ENCODE measurements around the gene KANSL1L.
A peak's percentile ranks its signal among the peaks of the same experiment; 100 is the strongest.

KANSL1L gene, protein sequence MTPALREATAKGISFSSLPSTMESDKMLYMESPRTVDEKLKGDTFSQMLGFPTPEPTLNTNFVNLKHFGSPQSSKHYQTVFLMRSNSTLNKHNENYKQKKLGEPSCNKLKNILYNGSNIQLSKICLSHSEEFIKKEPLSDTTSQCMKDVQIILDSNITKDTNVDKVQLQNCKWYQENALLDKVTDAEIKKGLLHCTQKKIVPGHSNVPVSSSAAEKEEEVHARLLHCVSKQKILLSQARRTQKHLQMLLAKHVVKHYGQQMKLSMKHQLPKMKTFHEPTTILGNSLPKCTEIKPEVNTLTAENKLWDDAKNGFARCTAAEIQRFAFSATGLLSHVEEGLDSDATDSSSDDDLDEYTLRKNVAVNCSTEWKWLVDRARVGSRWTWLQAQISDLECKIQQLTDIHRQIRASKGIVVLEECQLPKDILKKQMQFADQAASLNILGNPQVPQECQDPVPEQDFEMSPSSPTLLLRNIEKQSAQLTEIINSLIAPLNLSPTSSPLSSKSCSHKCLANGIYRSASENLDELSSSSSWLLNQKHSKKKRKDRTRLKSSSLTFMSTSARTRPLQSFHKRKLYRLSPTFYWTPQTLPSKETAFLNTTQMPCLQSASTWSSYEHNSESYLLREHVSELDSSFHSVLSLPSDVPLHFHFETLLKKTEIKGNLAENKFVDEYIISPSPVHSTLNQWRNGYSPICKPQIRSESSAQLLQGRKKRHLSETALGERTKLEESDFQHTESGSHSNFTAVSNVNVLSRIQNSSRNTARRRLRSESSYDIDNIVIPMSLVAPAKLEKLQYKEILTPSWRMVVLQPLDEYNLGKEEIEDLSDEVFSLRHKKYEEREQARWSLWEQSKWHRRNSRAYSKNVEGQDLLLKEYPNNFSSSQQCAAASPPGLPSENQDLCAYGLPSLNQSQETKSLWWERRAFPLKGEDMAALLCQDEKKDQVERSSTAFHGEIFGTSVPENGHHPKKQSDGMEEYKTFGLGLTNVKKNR

DNA sequence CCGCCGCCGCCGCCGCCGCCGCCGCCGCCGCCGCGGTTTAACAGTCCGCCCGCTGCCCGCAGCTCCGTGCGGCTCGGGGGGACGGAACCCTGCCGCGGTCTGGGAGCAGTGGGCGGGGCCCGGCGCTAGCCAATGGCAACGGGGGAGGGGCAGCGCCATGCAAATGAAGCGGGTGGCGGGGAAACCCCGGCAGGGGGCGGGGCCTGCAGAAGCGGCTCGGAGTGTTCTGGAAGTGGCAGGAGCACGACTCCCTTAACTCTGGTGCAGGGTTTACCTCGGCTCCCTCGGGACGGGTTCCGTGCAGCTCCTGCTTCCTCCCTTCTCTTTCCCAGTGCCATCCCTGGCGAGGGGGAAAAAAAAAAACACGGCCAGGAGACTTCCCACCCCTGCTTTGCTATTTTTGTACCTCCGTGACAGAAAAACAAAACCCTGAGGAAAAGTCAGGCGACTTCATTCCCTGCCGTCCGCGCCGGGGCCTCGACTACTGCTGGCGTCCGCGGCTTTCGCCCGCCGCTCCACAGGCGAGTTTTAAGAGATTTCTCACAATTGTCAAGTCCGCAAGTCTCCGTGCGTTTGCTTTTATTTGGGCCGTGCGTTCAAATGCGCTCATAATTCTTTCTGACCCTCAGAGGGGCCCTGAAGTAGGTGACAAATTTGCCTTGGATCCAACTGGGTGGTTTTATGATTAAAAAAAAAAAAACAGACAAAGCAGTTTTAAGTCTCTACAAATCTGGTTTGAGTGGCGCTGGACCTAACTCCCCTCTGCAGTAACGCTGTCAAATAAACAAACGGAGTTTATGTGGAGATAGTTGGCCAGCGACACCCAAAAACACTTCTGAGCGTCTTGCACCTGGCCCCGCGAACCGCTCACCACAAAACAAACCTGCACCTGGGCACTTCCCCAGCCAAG is at the start of gene KANSL1L:
KANSL1L (minus strand) TSS at position 101 of the 910 bp plus-strand sequence. CDS start 16,827 bp downstream, outside the sequence.
- Histone ChIP-seq H3K27me3 (replicated peaks; ENCODE audit: insufficient read depth, low read length) (no peaks in the 10 kb centered on the region), H3K4me1 (ENCODE audit: low read length) (peaks cover 18% of the 10 kb centered on the region), H3K4me2 (ENCODE audit: low read depth, low read length) (peak within 1 kb of the TSS; percentile 76), H4K20me1 (ENCODE audit: insufficient read depth, low read length) (no peaks in the 10 kb centered on the region), H3K27ac (ENCODE audit: low read length) (peak within 1 kb of the TSS; percentile 97), H3K79me2 (ENCODE audit: low read length) (peaks cover 36% of the 10 kb centered on the region), H3K9ac (ENCODE audit: low read length) (peak within 1 kb of the TSS; percentile 96), H3K9me3 (replicated peaks; ENCODE audit: insufficient read depth, low read length) (no peaks in the 10 kb centered on the region), H3K9me2 (replicated peaks; ENCODE audit: insufficient read depth, low read length) (no peaks in the 10 kb centered on the region), H3K4me3 (ENCODE audit: low read length) (peak within 1 kb of the TSS; percentile 79), H3F3A (ENCODE audit: insufficient read depth, low read length) (peaks cover 31% of the 10 kb centered on the region), H3K36me3 (replicated peaks; ENCODE audit: insufficient read depth, low read length) (no peaks in the 10 kb centered on the region), H2AFZ (ENCODE audit: low read length) (peak within 1 kb of the TSS; percentile 73)
- TF ChIP-seq EZH2phosphoT487 (IDR thresholded peaks at IDR 0.05; ENCODE audit: low read length), result no peak
- TF ChIP-seq EZH2 (optimal IDR thresholded peaks at IDR 0.05; ENCODE audit: low read depth, low read length), result no peak
- TF ChIP-seq, protein P1, sequence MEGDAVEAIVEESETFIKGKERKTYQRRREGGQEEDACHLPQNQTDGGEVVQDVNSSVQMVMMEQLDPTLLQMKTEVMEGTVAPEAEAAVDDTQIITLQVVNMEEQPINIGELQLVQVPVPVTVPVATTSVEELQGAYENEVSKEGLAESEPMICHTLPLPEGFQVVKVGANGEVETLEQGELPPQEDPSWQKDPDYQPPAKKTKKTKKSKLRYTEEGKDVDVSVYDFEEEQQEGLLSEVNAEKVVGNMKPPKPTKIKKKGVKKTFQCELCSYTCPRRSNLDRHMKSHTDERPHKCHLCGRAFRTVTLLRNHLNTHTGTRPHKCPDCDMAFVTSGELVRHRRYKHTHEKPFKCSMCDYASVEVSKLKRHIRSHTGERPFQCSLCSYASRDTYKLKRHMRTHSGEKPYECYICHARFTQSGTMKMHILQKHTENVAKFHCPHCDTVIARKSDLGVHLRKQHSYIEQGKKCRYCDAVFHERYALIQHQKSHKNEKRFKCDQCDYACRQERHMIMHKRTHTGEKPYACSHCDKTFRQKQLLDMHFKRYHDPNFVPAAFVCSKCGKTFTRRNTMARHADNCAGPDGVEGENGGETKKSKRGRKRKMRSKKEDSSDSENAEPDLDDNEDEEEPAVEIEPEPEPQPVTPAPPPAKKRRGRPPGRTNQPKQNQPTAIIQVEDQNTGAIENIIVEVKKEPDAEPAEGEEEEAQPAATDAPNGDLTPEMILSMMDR (IDR thresholded peaks at IDR 0.05; ENCODE audit: low read length), result no peak
- peak; percentile 96 for DNase-seq

DNA sequence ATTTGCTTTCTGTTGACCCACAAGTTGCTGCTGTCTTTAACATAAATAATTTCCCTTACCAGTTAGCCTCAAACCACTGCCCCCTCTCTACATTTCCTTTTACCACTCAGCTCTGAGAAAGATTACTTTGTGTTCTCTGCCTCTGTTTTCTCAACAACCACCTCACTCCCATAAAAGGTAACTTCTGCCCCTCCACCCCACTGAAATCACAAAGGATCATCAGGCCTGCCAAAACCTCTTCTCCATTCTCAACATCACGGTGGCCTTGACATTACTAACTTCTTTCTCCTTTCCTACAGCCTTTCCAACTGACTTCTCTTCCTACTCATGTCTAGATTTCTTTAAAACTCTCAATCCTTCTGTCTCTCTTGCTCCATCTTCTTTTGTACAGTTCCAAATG is 43.9 kb upstream of the KANSL1L start:
- Histone ChIP-seq H3F3A (ENCODE audit: insufficient read depth, low read length) (no peaks in the 10 kb centered on the region), H3K27me3 (replicated peaks; ENCODE audit: insufficient read depth, low read length) (no peaks in the 10 kb centered on the region), H3K4me3 (ENCODE audit: low read length) (no peak overlapping the region), H2AFZ (ENCODE audit: low read length) (0 out of 2 replicates have a peak overlapping the region, but pooled peaks have one; percentile 8), H3K9ac (ENCODE audit: low read length) (no peak overlapping the region), H3K27ac (ENCODE audit: low read length) (no peak overlapping the region), H3K4me2 (ENCODE audit: low read depth, low read length) (no peak overlapping the region), H4K20me1 (ENCODE audit: insufficient read depth, low read length) (no peaks in the 10 kb centered on the region), H3K36me3 (replicated peaks; ENCODE audit: insufficient read depth, low read length) (no peaks in the 10 kb centered on the region), H3K79me2 (ENCODE audit: low read length) (no peaks in the 10 kb centered on the region), H3K9me3 (replicated peaks; ENCODE audit: insufficient read depth, low read length) (no peaks in the 10 kb centered on the region), H3K4me1 (ENCODE audit: low read length) (no peaks in the 10 kb centered on the region), H3K9me2 (replicated peaks; ENCODE audit: insufficient read depth, low read length) (no peaks in the 10 kb centered on the region)
- TF ChIP-seq EZH2 (optimal IDR thresholded peaks at IDR 0.05; ENCODE audit: low read depth, low read length), result no peak
- no peak for TF ChIP-seq EZH2phosphoT487 (IDR thresholded peaks at IDR 0.05; ENCODE audit: low read length)
- TF ChIP-seq, protein P1 (IDR thresholded peaks at IDR 0.05; ENCODE audit: low read length), result no peak
- DNase-seq, result no peak

DNA sequence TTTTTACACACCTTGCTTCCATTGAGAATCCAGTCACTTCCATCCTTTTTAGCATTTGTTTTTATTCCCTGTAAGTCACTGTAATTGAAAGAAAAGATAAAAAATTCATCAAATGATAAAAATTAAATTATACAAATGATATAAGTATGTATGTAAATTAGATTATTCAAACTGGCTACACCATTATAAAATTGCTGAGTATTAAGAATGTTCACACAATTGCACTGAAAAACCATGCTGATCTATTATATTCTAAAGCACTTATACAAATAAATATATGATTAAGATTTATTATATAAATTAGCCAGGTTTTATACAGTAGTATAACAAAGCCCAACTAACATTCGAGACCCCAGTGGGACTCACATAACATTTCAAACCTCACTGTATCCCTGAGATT is 39.0 kb upstream of the KANSL1L start:
- H3K9me3 ChIP-seq (replicated peaks; ENCODE audit: insufficient read depth, low read length), result no peaks in the 10 kb centered on the region
- no peaks in the 10 kb centered on the region for H3F3A ChIP-seq (ENCODE audit: insufficient read depth, low read length)
- no peaks in the 10 kb centered on the region for H3K4me1 ChIP-seq (ENCODE audit: low read length)
- H2AFZ ChIP-seq (ENCODE audit: low read length), result no peak overlapping the region
- H3K9ac ChIP-seq (ENCODE audit: low read length), result no peak overlapping the region
- H3K27me3 ChIP-seq (replicated peaks; ENCODE audit: insufficient read depth, low read length), result no peaks in the 10 kb centered on the region
- no peak for DNase-seq
- no peaks in the 10 kb centered on the region for H3K79me2 ChIP-seq (ENCODE audit: low read length)
- TF ChIP-seq EZH2 (optimal IDR thresholded peaks at IDR 0.05; ENCODE audit: low read depth, low read length) (no peak), EZH2phosphoT487 (IDR thresholded peaks at IDR 0.05; ENCODE audit: low read length) (no peak)
- TF ChIP-seq, protein P1 (IDR thresholded peaks at IDR 0.05; ENCODE audit: low read length), result no peak
- H3K9me2 ChIP-seq (replicated peaks; ENCODE audit: insufficient read depth, low read length), result no peaks in the 10 kb centered on the region
- H4K20me1 ChIP-seq (ENCODE audit: insufficient read depth, low read length), result no peaks in the 10 kb centered on the region
- H3K36me3 ChIP-seq (replicated peaks; ENCODE audit: insufficient read depth, low read length), result no peaks in the 10 kb centered on the region
- no peak overlapping the region for H3K4me2 ChIP-seq (ENCODE audit: low read depth, low read length)
- H3K27ac ChIP-seq (ENCODE audit: low read length), result no peak overlapping the region
- H3K4me3 ChIP-seq (ENCODE audit: low read length), result no peak overlapping the region

All from MM.1S (cell line).